GM19324 (cell line): ENCODE data around the gene CCNQ.
A peak's percentile ranks its signal among the peaks of the same experiment; 100 is the strongest.

Experiments used
- ATAC-seq: cut with Tn5 transposase; IDR thresholded peaks from one replicate; pipeline ENCODE4 v1.9.1; 2021; ENCODE audit warnings: mild to moderate bottlenecking, moderate library complexity; ENCODE audit not compliant: unreplicated experiment, low FRiP score

Gene CCNQ

DNA sequence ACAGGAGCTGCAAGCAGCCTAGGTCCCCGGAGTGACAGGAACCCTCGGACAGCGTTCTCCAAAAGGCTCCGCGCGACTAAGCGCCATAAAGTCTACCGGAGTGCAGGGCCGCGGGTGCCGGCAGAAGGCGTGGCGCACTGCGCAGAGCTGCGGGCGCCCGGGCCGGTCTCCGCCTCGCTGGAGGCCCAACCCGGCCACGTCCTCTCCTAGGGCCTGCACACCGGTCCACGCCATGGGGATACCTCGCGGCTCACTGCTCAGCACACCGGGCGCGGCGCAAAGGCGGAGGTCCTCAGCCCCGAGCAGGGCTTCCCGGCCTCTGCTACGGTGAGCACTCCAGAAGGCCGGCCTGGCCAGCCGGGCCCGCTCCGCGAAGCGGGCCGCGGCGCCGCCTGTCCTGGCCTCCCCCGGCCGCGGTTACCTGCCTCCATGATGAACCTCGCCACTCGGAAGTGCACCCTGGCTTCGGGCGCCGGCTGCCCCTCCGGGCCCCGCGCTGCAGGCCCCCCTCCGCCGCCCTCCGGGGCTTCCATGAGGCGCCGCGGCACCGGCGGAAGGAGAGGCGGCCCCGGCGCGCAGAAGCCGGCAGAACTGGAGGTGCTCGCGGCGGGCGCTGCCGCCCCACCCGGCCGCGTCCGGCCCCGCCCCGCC, at the start of gene CCNQ:
Gene CCNQ, minus strand, starts transcription at position 599 of the 651 bp plus-strand sequence. Its CDS starts 66 bp downstream, at position 533.
- ATAC-seq: peak; percentile 60

DNA sequence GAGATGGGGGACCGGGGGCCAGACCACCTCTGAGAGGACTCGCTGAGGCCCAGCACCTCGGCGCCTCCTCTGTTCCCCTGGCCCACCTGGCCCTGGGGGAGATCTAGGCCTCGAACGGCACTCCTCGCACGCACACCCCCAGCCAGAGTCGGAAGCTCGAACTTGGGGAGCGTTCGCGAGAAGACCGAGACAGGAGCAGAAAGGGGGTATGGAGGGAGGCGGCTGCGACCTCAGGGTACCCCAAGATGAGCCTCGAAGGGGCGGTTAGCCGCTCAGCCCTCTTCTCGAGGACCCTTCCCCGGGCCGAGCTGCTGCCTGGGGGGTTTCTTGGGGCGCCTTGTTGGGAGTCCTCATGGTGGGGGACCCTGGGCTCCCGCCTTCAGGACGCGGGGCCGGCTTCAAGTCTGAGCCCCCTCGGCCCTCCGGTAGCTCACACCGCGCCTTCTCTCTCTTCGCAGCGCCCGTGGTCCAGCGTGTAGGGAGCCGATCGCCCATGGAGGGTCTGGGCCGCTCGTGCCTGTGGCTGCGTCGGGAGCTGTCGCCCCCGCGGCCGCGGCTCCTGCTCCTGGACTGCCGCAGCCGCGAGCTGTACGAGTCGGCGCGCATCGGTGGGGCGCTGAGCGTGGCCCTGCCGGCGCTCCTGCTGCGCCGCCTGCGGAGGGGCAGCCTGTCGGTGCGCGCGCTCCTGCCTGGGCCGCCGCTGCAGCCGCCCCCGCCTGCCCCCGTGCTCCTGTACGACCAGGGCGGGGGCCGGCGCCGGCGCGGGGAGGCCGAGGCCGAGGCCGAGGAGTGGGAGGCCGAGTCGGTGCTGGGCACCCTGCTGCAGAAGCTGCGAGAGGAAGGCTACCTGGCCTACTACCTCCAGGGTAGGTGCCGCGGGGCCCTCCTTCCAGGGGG, 48.8 kb upstream of the CCNQ start:
- no peak for ATAC-seq

DNA sequence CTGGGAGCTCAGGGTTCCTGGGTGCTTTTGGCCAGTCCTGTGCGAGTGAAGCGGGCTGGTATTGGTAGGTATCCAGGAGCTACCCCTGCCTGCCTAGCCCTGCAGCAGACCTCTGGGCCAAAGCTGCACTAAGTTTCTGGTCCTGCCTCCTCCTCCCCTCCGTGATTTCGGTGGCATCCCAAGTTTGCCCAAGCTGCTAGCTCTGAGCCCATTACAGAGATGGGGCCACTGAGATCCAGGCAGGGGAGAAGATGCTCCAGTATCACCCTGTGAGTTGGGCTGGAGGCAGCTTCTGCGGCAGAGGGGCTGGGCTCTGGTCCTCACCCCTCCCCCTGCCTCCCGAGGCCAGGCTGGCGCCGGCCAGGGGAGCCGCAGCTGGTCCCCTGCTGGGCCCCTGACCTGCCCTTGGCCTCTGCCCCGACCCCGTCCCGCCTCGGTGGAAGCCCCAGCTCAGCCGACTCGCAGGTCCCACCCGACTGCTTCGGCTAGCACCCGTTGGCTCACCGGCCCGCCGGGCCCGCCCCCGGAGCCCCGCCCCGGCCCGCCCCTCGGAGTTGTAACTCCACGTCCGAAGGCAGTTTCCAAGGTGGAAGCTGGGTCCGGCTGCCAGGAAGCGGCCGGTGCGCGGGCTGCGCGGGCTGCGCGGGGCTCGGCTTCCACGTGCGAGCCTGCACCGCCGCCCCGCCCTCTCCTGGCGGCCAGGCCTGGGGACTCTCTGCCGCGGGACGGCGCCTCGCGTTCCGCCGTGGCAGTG, 47.9 kb upstream of the CCNQ start, which contains the start of gene DUSP9:
Gene DUSP9, plus strand, starts transcription at position 584 of the 754 bp plus-strand sequence. CDS start 751 bp downstream, outside the sequence.
- ATAC-seq: no peak

DNA sequence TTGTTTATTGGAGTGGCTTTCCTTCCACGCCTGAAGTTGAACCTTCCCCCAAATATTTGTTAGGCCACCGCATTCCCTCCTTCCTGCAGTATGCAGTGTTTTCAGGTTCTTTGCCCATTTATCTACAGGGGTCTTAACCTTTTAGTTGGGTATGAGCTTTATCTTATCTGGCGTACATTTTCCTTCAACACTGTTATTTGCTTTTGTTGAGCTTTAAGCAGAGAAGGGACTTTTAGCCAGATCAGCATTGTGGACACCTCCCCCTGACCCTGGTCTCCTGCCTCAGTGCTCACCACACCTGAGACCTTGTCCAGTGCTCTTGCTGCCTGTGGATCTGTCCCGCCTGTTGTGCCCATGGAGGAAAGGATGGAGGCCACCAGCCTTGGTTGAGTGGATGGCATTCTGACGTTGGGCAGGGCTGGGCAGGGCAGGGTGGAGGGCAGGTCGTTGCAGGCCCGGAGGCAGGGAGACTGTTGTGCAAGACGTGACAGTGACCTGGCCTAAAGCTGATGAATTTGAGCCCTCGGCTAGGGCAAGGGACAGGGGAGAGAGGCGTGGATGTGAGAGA, 47.1 kb upstream of the CCNQ start:
- no peak for ATAC-seq

DNA sequence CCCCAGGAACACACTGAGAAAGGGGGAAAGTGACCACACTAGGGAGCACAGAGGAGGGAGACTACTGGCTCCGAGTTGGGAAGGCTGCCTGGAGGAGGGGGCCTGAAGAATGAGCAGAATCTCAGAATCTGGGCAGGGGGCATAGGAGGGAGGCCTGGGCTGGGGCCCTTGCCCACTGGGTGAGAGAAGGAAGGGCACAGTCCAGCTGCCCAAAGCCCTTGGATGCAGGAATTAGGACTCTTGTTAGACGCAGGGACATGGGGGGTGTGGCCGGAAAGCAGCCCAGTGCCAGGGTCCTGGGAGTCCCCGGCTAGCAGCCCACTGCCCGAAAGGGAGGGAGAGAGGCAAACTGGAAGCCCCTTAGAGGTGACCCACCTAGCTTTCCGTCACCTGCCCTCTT, 46.2 kb upstream of the CCNQ start:
- ATAC-seq: no peak

DNA sequence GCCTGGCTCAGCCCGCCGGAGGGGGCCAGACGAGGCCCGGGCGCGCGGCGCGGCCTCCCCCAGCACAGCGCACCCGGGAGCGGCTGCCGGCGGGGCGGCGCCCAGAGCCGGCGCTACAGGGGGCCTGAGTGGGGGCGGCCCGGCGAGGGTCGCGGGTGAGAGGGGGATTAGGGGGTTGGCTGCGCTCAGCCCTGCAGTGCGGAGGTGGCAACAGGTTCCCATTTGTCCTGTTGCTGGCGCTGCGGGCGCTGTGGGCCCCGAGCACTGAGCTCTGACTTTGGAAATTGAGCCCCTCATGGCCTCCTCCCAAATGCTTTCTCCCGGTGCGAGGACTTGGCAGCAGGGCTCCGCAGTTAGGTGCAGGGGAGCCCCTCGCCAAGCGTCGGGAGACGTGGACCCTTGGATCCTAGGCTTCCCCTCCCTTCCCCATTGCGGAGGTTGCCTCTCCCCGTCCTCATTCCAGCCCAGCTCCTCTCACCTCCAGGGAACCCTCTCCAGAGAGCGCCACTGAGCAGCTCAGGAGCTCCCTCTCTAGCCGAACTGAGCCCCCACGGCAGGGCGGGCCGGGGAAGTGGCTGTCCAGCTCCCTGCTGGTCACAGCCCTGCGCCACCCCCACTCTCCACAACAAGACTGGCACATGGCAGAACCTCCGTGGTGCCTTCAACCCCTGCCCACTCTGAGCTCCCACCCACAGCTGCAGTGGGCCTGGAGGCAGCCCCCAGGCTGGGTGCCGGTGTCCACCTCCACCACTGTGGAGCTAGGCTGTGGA, 45.6 kb upstream of the CCNQ start:
- ATAC-seq: no peak

DNA sequence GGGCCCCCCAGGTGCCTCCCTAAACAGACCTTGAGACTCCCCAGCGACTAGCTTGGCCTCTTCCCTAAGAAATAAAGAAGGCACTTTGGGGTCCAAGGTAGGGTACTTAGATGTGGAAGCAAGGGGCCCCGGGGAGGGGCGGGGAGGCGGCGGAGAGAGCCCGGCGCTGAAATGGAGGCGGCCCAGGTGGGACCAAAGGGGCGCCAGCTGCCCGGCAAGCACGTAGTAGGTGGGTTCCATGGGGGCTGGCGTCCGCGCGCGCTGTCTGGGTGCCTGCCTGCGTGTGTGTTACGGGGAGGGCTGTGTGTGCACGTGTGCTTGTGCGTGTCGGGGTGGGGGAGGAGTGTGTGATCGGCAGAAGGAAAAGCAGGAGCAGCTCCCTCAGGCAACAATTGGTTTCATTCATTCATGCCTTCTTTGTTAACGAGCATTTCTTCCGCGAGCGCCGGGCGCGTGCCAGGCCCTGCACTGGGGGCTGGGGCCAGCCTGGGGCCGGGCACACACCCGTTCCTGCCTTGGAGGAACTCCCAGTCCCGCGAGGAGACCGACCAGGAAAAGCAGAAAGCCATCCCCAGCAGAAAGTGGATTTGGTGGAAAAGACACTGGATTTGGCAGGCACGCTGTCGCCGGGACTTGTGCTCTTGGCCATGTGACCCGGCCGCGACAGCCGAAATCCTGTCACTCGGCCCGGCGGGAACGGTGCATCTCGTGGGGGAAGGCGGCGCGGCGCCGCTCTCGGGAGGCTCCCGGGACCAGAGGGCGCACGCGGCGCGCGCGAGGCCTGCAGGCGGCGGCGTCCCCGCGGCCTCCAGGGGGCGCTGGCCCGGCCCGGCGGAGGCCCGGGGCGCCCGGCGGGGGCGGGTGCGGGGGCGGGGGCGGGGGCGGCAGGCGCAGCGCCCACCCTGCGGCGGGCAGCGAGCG, 44.8 kb upstream of the CCNQ start:
- ATAC-seq: no peak

DNA sequence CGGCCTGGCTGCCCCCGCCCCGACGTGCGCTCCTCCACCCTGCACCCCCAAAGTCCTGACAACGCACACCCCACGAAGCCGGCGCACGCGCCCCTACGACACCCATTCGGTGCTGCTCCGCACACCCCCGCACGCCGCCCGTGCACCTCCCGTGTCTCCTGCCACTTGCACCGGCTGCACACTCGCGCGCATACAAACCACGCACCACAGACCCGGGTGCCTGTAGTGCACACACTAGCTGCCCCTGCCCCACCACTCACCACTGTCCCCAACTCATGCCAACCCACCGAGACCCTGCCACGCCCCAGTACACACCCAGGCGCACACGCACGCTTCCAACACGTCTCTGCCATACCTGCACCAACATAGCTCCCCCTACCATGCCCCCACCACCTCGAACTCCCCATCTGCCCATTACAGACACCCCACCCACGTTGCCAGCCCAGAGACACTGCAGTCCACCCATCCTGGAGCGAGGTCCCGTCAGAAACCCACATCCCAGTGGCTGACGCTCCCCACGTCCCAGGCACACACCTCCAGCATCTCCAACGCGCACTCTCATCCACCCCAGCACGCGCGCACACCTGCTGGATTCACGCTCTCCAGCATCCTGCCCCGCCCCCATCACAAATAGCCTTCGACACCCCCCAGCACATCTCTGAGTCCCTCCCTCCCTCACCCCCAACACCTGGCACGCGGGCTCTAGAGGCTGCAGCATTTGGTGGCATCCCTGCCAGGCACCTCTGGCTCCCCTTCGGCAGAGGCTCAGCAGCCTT, 43.9 kb upstream of the CCNQ start:
- ATAC-seq: no peak

DNA sequence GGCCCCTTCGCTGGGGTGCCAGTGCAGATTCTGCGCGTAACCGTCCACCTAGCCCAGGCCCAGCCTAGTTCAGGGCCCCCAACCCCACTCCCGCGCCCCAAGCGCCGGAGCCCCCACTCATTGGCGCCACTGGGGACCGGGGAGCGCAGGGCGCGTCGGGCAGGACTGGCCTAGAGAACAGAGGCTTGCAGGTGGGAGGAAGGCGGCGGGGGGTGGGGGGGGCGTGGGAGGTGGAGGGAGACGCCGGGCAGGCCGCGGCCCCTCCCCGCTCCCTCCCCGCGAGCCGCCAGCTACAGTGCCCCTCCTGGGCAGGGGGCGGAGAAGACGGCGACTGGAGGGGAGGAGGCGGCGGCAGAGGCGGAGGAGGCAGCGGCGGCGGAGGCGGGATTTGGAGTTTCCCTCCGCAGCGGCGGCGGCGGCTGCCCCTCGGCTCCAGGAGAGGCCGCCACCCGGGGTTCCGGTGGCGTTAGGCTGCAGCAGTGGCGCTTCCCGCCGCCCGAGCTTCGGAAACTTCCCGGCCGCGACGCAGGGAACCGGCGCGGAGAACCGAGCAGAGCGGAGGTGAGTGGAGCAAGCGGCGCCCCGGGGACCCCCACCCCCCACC, 43.2 kb upstream of the CCNQ start:
- no peak for ATAC-seq

DNA sequence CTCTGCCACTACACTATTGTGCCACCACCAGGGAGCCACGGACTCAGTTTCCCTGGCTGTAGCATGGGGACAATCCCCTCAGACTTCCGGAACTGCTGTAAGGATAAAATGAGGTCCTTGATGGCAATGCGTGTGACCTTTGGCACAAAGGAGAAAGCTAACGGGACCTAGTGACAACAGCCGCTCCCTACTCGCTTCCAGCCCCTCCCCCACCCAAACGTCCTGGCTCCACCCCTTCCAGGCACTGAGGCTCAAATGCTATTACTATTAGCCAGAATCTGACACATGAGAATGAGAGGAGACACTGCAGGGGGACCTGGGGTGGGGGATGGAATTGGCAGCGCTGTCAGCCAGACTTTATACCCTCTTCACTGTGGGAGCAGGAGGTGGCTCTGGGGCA, 42.7 kb upstream of the CCNQ start:
- no peak for ATAC-seq

DNA sequence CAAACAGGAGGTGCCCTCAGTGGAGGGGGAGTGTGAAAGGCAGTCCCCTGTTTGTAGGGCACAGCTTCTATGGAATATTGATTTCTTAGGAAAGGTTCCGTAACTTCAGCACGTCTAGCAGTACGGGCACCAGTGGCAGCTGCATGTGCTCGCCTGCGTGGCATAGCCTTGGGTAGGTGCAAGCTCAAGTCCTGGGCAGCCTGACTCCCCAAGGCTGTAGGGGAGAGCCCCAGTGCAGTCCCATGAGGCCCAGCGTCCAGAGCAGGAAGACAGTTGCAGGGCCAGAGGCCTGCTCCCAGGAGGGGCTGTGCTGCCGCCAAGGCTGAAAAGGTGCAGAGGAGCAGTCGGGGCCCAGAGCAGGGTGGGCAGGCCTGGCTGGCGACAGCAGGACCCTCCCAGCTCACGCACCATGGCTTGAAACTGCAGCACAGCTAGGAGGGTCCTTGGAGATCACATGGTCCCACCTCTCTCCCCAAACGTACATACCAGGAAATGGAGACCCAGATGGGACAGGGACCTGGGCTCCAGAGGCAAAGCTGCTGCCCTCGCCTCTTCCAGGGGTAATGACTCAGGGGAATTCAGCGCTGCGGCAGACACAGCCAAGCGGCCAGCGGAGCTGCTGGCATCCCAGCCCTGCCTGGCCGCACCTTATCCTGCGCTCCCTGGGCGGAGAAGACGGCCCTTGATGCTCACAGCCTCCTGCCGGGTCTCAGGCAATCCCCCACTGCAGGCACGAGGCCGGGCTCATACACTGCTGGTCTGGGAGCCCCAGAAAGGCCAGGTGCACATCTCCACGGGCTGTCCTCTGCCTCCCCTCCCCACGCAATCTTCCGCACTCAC, 42.0 kb upstream of the CCNQ start:
- no peak for ATAC-seq

DNA sequence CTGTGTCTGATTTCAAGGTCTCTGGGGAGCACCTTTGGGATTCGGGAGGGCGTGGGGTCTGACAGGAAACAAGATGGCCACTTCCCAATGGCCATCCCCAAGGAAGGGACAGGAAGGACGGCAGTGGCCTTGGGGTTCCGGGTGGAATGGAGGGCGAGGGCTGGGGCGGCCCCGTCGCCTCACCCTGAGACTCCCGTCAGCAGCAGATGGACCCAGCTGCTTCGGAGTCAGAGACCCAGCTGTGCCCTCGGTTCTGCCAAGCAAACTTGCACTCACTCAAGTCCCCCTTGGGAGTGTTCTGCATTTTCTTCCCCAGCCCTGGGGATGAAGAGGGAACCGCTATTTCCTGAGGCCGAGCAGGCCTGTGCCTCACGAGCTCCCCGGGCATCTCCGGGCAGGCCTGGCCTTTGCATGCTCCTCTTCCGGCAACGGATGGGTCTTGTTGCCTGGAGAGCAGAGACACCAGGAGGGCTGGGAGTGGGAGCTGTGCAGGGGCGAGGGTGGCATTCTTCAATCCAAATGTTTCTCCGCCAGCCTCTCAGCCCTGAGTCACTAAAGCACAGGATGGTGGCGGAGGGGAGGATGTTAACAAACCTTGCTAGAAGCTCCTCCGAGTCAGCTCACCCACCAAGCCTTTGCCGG, 41.2 kb upstream of the CCNQ start:
- no peak for ATAC-seq

DNA sequence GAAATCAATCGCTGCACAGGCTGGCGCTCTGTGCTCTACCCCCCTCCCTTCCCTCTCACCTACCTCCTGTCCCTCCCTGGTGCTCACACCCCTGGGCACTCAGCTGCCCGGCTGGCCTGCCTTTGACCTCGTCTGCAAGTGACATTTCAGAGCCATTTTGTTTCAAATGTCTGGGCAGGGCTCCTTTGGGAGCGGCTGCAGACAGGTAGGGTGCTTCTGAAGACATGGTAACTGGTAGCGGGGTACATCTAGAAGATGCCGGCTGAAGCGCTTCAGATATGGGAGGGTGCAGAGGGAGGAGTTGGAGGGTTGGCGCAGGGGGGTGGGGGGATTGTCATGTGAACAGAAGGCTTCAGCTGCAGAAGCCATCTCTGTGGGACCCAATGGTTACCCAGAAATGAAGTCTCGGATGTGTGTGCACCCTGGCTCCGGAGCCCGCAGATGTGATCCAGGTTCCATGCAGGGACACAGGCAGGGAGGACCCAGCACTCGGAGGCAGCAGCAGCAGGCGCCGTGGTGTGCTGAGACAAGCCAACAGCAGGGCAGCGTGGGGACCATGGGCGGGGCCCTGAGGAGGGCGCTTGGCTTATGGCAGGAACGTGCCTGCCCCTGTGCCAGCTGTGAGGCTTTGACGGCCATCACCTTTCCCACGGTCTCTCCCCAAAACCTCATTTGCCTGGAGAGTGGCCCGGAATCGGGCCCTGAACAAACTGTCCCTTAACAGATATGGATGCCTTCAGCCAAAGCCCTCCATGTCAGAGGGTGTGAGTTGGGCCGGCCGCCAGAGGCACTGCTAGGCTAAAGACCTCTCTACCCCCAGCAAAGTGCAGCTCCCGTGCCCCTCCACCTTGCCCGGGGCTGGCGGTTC, 40.5 kb upstream of the CCNQ start:
- no peak for ATAC-seq

DNA sequence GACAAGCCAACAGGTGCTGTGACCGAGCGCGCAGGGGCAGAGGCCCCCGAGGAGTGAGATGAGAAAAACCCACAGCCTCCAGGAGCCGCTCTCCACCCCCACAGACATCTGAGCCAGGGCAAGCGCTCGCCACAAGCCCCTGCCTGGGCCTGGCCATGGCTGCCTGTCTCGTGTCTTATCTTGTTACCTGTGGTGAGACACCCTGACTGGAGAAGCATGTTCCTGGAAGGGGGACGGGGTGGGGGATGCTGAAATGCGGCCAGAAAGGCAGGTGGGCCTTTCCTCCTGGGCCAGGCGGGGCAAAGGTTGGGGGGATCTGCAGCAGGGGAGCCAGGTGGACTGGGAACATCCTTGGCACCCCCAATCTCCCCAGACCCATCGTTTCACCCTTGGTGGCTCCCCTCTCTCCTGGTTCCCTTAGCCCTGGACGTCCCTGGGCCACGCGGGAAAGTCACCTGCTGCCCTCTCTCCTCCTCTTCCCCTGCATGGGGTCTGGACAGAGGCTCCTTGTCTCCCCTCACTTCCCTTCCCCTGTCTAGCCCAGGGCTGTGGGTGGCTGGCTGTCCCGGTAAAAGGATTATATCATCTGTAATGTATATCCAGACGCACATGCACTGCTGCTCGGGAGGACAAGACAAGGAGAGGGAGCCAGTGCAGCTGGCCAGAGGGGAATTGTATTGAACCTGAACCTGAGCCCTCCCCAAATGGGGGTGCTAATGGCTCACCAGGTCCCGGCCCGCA, 39.7 kb upstream of the CCNQ start:
- no peak for ATAC-seq

DNA sequence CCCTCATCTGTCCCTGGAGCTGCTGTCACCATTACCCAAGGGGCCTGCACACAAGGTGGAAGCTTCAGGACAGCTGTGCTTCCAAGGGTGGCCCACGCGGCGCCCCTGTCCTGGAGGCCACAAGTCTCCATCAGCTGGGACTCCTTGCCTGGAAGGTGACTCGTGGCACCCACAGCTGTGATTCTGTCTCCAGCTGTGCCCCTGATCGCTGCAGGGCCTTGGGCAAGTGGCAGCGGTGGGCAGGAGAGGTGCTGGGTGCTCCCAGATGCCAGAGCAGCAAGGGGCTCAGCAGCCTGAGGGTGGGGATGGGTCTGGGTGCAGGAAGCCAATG, 39.1 kb upstream of the CCNQ start:
- ATAC-seq: no peak
